HG03060 (cell line): ENCODE measurements around the gene MCC.

ENCODE experiments used
- ATAC-seq: cut with Tn5 transposase; IDR thresholded peaks from one replicate; pipeline ENCODE4 v1.9.1; 2021; ENCODE audit warnings: low read depth, moderate number of reproducible peaks; ENCODE audit not compliant: unreplicated experiment

MCC gene

GRCh38 chr5:113255579-113256386 lies 232.5 kb downstream of the MCC start:
- no peak for ATAC-seq

GRCh38 chr5:113255105-113255504 lies 233.1 kb downstream of the MCC start:
- ATAC-seq, result no peak

DNA sequence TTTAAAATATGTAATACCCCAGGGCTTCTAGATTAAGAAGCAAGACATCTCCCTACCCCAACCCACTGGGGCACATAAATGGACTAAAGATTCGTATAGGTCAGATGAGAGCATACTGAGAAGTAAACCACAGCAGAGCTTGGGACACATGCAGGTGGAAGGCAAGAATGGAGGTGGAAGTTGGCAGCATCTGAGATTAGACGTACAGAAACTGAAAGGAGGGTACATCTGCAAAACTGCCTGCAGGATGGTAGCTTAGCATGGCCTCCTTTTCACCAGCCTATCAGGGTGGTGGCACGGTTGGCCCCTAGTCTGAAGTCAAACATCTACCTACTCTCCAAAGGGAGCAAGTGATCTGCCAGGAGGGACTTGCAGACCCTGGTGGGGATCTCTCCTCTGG lies 235.2 kb downstream of the MCC start:
- ATAC-seq, result no peak

DNA sequence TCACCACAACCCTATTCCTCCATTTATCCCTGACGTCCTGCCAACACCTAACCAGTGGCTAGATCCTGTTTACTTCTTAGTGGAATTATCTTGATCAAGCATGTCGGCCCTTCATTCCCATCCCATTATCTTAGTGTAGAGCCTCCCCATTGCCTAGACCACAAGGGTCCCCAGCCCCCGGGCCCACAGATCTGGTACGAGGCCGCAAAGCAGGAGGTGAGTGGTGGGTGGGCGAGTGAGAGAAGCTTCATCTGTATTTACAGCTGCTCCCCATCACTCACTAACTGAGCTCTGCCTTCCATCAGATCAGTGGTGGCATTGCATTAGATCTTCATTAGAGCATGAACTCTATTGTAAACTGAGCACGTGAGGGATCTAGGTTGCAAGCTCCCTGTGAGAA lies 236.2 kb downstream of the MCC start:
- ATAC-seq, result no peak

- no peak for ATAC-seq
Observed at GRCh38 chr5:113250341-113250953, 237.8 kb downstream of the MCC start.

DNA sequence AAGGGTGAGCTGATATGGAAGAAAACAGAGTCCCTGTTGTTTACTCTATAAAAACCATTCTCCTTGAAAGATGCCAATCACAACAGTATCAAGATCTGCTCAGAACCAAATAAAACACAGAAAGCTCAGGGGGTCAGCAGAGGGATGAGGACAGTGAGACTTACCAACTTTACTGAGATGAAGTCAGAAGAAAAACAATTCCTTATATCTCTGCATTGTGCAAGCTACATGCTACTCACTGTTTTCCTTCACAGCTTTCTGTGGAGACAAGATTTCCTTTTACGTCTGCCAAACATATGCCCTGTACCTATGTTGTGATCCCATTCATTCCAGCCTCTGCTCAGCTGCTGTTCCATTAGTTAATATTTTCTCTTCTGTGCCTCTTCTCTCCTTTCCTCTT lies 239.0 kb downstream of the MCC start:
- no peak for ATAC-seq

- ATAC-seq, result no peak
Observed at GRCh38 chr5:113246361-113246870, 241.8 kb downstream of the MCC start.

DNA sequence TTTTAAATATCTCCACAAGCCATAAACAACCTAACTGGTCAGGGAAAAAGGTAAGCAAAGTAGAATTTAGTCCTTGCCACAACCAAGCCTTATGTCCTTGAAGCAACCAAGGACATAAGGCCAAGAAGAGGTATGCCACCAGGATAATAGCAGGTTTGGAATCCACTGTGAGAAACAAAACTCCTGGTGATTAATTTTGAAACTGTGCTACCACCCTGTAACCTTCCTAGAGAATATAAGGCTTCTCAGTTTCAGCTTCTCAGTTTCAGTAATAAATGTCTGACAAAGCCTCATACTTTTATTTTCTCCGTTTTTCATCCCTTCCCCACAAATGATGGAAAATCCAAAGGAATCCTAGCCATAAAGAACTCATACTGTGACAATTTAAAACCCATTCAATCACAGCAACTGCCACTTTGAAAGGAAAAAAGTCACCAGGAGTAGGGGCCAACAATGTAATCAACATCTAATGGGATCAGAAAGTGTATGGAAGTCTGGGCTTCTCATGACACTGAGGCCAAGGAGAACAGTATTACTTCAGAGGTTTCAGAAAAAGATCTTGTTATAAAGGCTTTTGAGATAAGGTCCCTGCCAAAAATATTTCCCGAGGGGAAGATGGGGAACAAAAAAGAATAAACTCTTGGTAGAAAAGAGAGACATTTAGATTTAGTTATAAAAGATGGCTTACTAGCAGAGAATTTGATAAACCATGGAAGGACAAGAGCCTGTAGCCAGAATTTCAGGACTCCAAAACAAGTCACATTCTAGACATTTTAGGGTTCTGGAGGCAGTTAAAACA lies 242.6 kb downstream of the MCC start:
- no peak for ATAC-seq

- ATAC-seq, result no peak
Observed at GRCh38 chr5:113244966-113245365, 243.3 kb downstream of the MCC start.

GRCh38 chr5:113243349-113243664 lies 244.9 kb downstream of the MCC start:
- ATAC-seq, result no peak

DNA sequence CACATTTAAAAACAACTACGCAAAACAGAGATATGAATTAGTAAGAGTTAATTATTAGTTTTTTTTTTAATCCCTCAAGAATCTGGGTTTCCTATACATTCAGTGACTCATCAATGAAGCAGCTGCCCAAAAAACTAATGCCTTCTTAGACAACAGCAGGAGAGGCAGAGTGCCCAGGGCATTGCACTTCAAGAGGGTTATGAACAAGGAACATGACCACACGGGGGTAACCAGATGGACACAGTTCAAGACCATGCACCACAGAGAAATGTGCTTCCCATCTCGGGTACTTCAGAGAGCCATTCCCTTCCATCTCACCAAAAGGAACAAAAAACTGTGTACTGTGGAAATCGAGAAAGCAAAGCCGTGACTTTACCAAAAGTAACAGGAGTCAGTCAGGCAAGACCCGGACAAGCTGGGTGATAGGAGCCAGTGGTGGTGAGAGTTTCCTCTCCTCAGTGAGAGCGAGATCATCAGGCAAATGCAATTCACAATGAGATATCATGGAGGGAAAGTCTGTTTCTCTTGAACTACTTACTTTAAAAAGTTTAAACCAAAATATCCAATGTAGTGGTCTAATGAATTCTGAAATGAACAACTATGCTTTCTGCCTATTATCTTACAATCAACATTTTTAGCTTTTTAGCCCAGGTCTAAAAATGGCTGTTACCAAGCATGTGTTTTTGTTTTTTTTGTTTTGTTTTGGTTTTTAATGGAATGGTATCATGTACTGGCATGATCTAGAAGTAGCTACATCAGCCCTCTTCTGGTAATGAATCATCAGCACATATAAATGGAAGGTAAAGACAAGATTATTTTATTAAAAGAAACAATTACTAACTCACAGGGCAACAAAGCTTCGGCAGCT lies 245.5 kb downstream of the MCC start:
- no peak for ATAC-seq

DNA sequence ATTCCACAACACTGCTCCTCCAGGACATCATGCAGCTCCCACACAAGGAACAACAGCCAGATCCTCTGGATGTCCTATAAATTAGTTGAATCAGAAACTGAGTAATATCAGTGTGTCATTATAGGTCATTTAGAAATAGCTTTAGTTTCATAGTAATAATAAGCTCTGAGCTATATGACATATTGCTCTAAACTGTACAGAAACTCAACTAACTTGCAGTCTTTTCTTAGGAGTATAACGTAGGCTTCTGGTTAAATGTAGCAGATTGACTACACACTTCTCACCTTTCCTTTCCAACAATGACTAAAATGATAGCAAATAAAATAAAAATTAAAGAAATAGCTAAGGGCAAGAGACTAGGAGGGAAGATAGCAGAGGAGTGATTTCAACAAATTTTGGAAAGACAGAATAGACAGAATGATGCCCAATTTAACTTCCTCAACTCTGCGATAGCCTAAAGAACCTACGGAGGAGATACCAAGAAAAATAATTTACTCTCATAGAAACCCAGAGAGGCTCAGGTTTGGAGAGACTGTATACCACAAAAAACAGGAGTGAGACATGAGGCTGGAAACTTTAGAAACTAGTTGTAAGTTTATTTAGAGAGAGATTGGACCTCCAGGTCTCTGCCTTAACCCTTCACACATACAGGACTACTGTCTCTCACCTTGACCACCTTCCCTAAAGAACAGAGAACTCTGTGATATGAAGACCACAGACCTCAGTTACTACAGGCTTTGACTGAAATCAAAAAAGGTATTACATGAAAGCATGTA lies 247.1 kb downstream of the MCC start:
- no peak for ATAC-seq

DNA sequence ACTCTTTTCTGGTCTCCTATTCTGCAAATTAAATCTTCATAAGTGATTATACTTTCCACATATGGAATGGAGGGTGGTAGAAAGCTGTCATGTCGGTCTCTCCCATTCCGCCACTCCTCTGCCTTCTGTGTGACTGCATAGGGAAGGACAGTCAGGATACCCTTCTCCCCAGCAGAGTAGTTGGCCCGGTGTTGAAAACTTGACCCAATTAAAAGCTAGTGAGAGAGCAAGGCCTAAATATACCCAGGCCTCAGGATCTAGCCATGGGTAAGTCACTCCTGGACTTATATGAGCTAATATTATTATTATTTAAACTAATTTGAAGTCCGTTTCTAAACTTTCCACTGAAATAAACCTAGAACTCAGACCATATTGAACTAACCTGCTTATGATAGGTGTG lies 248.2 kb downstream of the MCC start:
- ATAC-seq, result no peak

GRCh38 chr5:113237893-113238292 lies 250.4 kb downstream of the MCC start:
- ATAC-seq, result no peak

- no peak for ATAC-seq
Observed at GRCh38 chr5:113236536-113237288, 251.5 kb downstream of the MCC start.

- ATAC-seq, result no peak
Observed at GRCh38 chr5:113235884-113236283, 252.4 kb downstream of the MCC start.

DNA sequence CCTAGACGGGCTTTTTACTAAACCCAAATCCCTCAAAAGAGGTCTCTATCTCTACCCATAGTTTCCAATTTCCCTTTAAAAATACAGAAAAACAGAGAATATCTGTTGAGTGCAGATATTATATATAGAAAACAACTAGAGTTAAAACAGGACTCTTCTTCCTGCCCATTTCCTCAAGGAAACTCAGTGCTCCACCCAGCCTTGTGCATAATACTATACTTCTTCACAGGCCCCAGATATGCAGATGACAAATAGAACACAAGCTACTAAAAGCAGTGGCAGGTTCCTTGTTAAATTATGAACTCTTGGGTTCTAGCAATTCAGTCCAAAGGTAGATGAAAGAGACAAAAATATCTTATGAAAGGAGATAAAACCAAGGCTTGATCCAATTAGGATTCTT lies 253.7 kb downstream of the MCC start:
- no peak for ATAC-seq

- no peak for ATAC-seq
Observed at GRCh38 chr5:113233606-113234005, 254.6 kb downstream of the MCC start.

- no peak for ATAC-seq
Observed at GRCh38 chr5:113232667-113233066, 255.6 kb downstream of the MCC start.
